ENCODE measurements around the gene ABR.

The ABR gene

DNA sequence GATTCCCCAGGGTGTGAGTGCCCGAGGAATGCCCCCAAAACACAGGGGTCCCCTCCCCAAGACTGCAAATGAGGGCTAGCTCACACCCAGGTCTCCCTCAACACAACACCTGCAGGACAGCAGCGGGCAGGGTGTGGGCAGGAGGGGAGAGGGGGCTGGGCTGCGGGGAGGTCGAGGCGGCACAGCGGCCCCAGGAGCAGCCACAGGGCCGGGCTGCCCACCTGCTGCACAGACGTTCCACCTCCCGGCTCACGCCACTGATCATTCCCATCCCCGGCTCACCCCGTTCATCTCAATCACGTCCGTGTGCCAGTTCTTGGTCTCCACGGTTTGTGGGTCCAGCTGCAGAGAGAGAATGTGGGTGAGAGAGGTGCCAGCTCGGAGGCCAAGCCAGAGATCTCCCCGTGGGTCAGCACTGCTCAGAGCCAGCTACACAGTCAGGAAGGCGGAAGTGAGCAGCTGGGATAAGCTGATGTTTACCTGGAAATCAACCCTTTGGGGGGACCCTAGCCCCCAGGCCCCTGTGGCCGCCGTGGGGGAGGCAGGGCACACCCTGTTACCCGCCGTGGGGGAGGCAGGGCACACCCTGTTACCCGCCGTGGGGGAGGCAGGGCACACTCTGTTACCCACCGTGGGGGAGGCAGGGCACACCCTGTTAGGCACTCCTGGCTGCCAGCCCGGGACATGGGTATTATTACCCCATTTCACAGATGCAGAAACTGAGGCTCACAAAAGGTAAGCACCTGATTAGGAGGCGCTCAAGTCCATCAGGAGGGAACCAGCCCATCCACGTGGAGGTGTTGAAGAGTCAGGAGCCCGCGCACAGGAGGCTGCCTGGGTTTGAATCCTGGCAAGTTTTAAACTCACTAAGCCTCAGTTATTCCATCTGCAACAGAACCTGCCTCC, 166.7 kb downstream of the ABR start:
- Histone ChIP-seq H2AFZ (ENCODE audit: low read length) (no peak overlapping the region), H3K9ac (ENCODE audit: low read depth, low read length, poor library complexity, severe bottlenecking) (no peak overlapping the region), H3K9me3 (ENCODE audit: insufficient read depth, low read depth, low read length) (no peaks in the 10 kb centered on the region), H3K36me3 (ENCODE audit: insufficient read depth, low read length) (peaks cover 9% of the 10 kb centered on the region; the same call in 1 of the 2 replicates), H3K4me1 (ENCODE audit: insufficient read depth, low read length, poor library complexity, severe bottlenecking) (no peaks in the 10 kb centered on the region), H3K4me2 (ENCODE audit: low read depth, low read length, poor library complexity, severe bottlenecking) (no peak overlapping the region), H3K4me3 (ENCODE audit: low read length, poor library complexity, severe bottlenecking) (no peak overlapping the region), H3F3A (ENCODE audit: low read depth) (no peaks in the 10 kb centered on the region), H3K79me2 (ENCODE audit: insufficient read depth, low read length) (no peaks in the 10 kb centered on the region), H3K9me2 (replicated peaks; ENCODE audit: low read depth, low read length) (no peaks in the 10 kb centered on the region), H4K20me1 (ENCODE audit: insufficient read depth, low read length, poor library complexity, severe bottlenecking) (no peaks in the 10 kb centered on the region), H3K27me3 (ENCODE audit: insufficient read depth, low read length, poor library complexity, severe bottlenecking) (no peaks in the 10 kb centered on the region)
- TF ChIP-seq EZH2phosphoT487 (IDR thresholded peaks at IDR 0.05; ENCODE audit: borderline replicate concordance), result no peak
- TF ChIP-seq, protein P1, sequence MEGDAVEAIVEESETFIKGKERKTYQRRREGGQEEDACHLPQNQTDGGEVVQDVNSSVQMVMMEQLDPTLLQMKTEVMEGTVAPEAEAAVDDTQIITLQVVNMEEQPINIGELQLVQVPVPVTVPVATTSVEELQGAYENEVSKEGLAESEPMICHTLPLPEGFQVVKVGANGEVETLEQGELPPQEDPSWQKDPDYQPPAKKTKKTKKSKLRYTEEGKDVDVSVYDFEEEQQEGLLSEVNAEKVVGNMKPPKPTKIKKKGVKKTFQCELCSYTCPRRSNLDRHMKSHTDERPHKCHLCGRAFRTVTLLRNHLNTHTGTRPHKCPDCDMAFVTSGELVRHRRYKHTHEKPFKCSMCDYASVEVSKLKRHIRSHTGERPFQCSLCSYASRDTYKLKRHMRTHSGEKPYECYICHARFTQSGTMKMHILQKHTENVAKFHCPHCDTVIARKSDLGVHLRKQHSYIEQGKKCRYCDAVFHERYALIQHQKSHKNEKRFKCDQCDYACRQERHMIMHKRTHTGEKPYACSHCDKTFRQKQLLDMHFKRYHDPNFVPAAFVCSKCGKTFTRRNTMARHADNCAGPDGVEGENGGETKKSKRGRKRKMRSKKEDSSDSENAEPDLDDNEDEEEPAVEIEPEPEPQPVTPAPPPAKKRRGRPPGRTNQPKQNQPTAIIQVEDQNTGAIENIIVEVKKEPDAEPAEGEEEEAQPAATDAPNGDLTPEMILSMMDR (conservative IDR thresholded peaks at IDR 0.05; ENCODE audit: low read length), result no peak

DNA sequence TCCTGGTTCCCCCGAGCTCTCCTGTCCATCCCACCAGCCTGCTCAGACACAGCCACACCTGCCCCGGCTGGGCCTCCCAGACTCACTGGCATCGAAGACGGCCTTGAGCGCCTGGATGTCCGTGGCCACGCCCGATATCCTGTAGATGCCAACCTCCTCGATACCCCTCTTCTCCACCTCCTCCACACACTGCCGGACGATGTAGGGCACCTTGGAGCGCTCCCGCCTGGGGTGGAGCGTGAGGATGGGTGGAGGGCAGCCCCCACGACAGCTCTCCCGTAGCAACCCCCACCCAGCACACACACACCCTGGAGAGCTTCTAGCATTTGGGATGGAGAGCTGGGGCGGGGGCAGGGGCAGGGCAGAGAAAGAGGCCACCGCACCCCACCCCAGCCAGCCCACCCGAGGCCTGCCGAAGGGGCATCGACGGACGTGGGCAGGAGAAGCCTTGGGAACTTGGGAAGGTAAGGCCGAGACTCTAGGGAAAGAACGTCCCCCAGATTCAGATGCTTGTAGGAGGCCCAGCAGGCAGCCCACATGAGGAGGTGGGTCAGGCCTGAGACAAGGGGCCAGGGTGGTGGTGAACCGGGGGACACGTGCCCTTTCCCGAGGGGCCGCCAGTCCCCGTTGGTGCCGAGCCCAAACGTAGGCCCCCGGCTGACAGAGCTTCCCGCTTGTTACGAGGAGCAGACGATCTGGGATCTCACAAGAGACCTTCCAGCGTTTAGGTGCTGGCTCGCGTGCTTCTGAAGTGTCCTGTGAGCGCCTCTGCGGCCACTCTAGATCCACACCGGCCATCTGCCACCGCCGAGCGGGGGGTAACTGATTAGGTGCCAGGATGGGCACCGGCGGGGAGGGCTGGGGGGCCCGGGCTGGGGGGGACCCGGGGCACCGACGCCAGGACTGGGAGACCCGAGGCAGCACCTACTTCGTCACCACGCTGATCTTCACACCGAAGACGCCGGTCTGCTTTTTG, 167.7 kb downstream of the ABR start:
- Histone ChIP-seq H3K9me2 (replicated peaks; ENCODE audit: low read depth, low read length) (no peaks in the 10 kb centered on the region), H3K4me2 (ENCODE audit: low read depth, low read length, poor library complexity, severe bottlenecking) (no peak overlapping the region), H3K79me2 (ENCODE audit: insufficient read depth, low read length) (no peaks in the 10 kb centered on the region), H3K4me1 (ENCODE audit: insufficient read depth, low read length, poor library complexity, severe bottlenecking) (no peaks in the 10 kb centered on the region), H3K27me3 (ENCODE audit: insufficient read depth, low read length, poor library complexity, severe bottlenecking) (no peaks in the 10 kb centered on the region), H3K9me3 (ENCODE audit: insufficient read depth, low read depth, low read length) (no peaks in the 10 kb centered on the region), H3F3A (ENCODE audit: low read depth) (no peaks in the 10 kb centered on the region), H2AFZ (ENCODE audit: low read length) (no peak overlapping the region), H3K36me3 (ENCODE audit: insufficient read depth, low read length) (peaks cover 12% of the 10 kb centered on the region; the same call in 1 of the 2 replicates), H4K20me1 (ENCODE audit: insufficient read depth, low read length, poor library complexity, severe bottlenecking) (no peaks in the 10 kb centered on the region), H3K9ac (ENCODE audit: low read depth, low read length, poor library complexity, severe bottlenecking) (no peak overlapping the region), H3K4me3 (ENCODE audit: low read length, poor library complexity, severe bottlenecking) (no peak overlapping the region)
- TF ChIP-seq, protein P1 (conservative IDR thresholded peaks at IDR 0.05; ENCODE audit: low read length), result no peak
- TF ChIP-seq EZH2phosphoT487 (IDR thresholded peaks at IDR 0.05; ENCODE audit: borderline replicate concordance), result no peak

DNA sequence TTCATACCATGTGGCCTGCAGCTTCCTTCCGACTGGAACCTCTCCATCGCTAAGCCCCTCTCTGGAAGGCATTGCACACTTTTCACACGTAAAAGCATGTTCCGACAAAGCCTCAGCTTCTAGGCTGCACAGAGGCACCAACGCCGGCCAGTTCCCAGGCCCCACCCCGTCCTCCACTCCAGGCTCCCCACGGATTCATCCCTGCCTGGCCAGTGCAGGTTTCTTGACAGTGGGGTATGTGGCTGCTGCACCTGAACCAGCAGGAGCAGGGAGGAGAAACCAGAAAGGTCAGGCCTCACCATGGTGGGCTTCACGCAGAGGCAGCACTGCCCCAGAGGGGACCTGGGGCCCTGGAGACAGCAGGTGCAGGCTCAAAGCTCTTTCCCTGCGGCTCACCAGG, 168.6 kb downstream of the ABR start:
- no peak overlapping the region for H2AFZ ChIP-seq (ENCODE audit: low read length)
- TF ChIP-seq EZH2phosphoT487 (IDR thresholded peaks at IDR 0.05; ENCODE audit: borderline replicate concordance), result no peak
- TF ChIP-seq, protein P1 (conservative IDR thresholded peaks at IDR 0.05; ENCODE audit: low read length), result no peak
- no peaks in the 10 kb centered on the region for H3F3A ChIP-seq (ENCODE audit: low read depth)
- no peaks in the 10 kb centered on the region for H3K79me2 ChIP-seq (ENCODE audit: insufficient read depth, low read length)
- peaks cover 12% of the 10 kb centered on the region; the same call in 1 of the 2 replicates for H3K36me3 ChIP-seq (ENCODE audit: insufficient read depth, low read length)
- H4K20me1 ChIP-seq (ENCODE audit: insufficient read depth, low read length, poor library complexity, severe bottlenecking), result no peaks in the 10 kb centered on the region
- no peaks in the 10 kb centered on the region for H3K9me2 ChIP-seq (replicated peaks; ENCODE audit: low read depth, low read length)
- no peaks in the 10 kb centered on the region for H3K4me1 ChIP-seq (ENCODE audit: insufficient read depth, low read length, poor library complexity, severe bottlenecking)
- H3K9me3 ChIP-seq (ENCODE audit: insufficient read depth, low read depth, low read length), result no peaks in the 10 kb centered on the region
- H3K4me3 ChIP-seq (ENCODE audit: low read length, poor library complexity, severe bottlenecking), result no peak overlapping the region
- H3K27me3 ChIP-seq (ENCODE audit: insufficient read depth, low read length, poor library complexity, severe bottlenecking), result no peaks in the 10 kb centered on the region
- no peak overlapping the region for H3K4me2 ChIP-seq (ENCODE audit: low read depth, low read length, poor library complexity, severe bottlenecking)
- H3K9ac ChIP-seq (ENCODE audit: low read depth, low read length, poor library complexity, severe bottlenecking), result no peak overlapping the region

Data from Loucy (cell line).